K562 (cell line): ENCODE data around the gene IL25. TPM values are rescaled to one million over a fixed set of nuclear protein-coding genes. Genes with fewer than 3 reads are reported as not detected.

Experiments
- ATAC-seq: fragments of 200-7000 bp; cut with Tn5 transposase; 3 replicates; pipeline ENCODE4 v1.9.1; 2020; ENCODE audit warnings: moderate library complexity
- BruUV-seq: library from RNA; stranded (reverse); fragments of 400-500 nt; replicated peaks from 2 replicates; lab custom pipeline; 2021; lab: Mats Ljungman, UMichigan
- CTCF ChIA-PET: fragments of 300-600 bp; formaldehyde crosslinking; extraction: SDS; loops from one replicate; lab custom pipeline; 2021; ENCODE audit warnings: low intra/inter-chr PET ratio; lab: Yijun Ruan, JAX
- POLR2A ChIA-PET: fragments of 300-600, 350-650 bp; sonication (Branson Sonifier 250); formaldehyde crosslinking; extraction: SDS; loops from one replicate; lab custom pipeline; 2021; ENCODE audit warnings: antibody characterized with exemption, inconsistent platforms; lab: Yijun Ruan, JAX
- DNase-seq, 4 experiments: peaks; one replicate each; pipeline versions ENCODE4 v3.0.0 to v3.0.0-alpha.2; 2011 to 2018; ENCODE audit warnings: low spot score in 3 of 4, mixed read lengths in 3 of 4; ENCODE audit errors: extremely low read depth in 1 of 4
- FAIRE-seq: peaks from 2 replicates; lab custom pipeline; 2011; peaks lifted over from hg19 to GRCh38; lab: Jason Lieb, UNC
- H2AFZ ChIP-seq: 2 replicates; pipeline ENCODE4 v1.6.0; 2011; ENCODE audit warnings: low read depth, low read length, control low read depth, inconsistent platforms
- H3K27ac ChIP-seq: fragments of 200-600 bp; 3 replicates; pipeline ENCODE4 v1.8.0; 2011; ENCODE audit warnings: low read depth, mild to moderate bottlenecking, control low read depth, inconsistent platforms, low read length, moderate library complexity, mixed read lengths; ENCODE audit errors: extremely low read depth
- H3K27me3 ChIP-seq, 2 experiments: fragments of 300-600 bp in 1 of 2; 2 replicates in 1 of 2; 3 replicates in 1 of 2; pipeline versions ENCODE4 v1.6.0 to v1.8.0; 2011; ENCODE audit warnings: inconsistent platforms in 2 of 2, low read length in 2 of 2, mild to moderate bottlenecking in 1 of 2, mixed read lengths in 1 of 2, moderate library complexity in 1 of 2; ENCODE audit not compliant: control insufficient read depth in 2 of 2, insufficient read depth in 2 of 2
- H3K36me3 ChIP-seq: fragments of 300-600 bp; 3 replicates; pipeline ENCODE4 v1.8.0; 2011; ENCODE audit warnings: mild to moderate bottlenecking, low read length, inconsistent platforms; ENCODE audit not compliant: control insufficient read depth, insufficient read depth
- H3K4me1 ChIP-seq, 2 experiments: fragments of 200-600 bp in 1 of 2; replicated peaks in 1 of 2; 2 replicates in 1 of 2; 3 replicates in 1 of 2; pipeline versions ENCODE4 v1.5.1 to v1.8.0; 2011; ENCODE audit warnings: inconsistent platforms in 2 of 2, low read length in 2 of 2, mild to moderate bottlenecking in 1 of 2, mixed read lengths in 1 of 2, moderate library complexity in 1 of 2; ENCODE audit not compliant: control insufficient read depth in 2 of 2, insufficient read depth in 2 of 2
- H3K4me2 ChIP-seq: 2 replicates; pipeline ENCODE4 v1.6.1; 2011; ENCODE audit warnings: low read length, control low read depth, inconsistent platforms, mixed read lengths; ENCODE audit not compliant: insufficient read depth
- H3K4me3 ChIP-seq: fragments of 200-600 bp; sonication (generic), shearing (Covaris generic); 2 replicates; pipeline ENCODE4 v1.5.1; 2016; ENCODE audit warnings: control low read depth, inconsistent platforms
- H3K79me2 ChIP-seq: fragments of 200-600 bp; 3 replicates; pipeline ENCODE4 v1.8.0; 2011; ENCODE audit warnings: low read length, inconsistent platforms; ENCODE audit not compliant: control insufficient read depth, insufficient read depth
- H3K9ac ChIP-seq, 2 experiments: 2 replicates each; pipeline versions ENCODE4 v1.6.0 to v1.6.1; 2011; ENCODE audit warnings: low read depth in 2 of 2, low read length in 2 of 2, control low read depth in 1 of 2, inconsistent platforms in 1 of 2, mild to moderate bottlenecking in 1 of 2, mixed read lengths in 1 of 2; ENCODE audit not compliant: insufficient read depth in 1 of 2
- H3K9me1 ChIP-seq: one replicate; pipeline ENCODE4 v1.6.0; 2011; ENCODE audit warnings: inconsistent platforms, mild to moderate bottlenecking, low read length, moderate library complexity; ENCODE audit not compliant: control insufficient read depth, insufficient read depth
- H3K9me3 ChIP-seq: replicated peaks from 2 replicates; pipeline ENCODE4 v1.5.1; 2011; ENCODE audit warnings: low read depth, low read length, inconsistent platforms; ENCODE audit not compliant: control insufficient read depth, insufficient read depth
- H4K20me1 ChIP-seq: replicated peaks from 2 replicates; pipeline ENCODE4 v1.6.1; 2011; ENCODE audit warnings: low read length, inconsistent platforms, mixed read lengths; ENCODE audit not compliant: control insufficient read depth, insufficient read depth
- BCOR ChIP-seq: fragments of 450-650 bp; IDR thresholded peaks from 2 replicates; pipeline ENCODE4 v1.6.1; 2016
- CLOCK ChIP-seq: fragments of 250-450 bp; sonication (Bioruptor Pico); IDR thresholded peaks from 2 replicates; pipeline ENCODE4 v1.4.0; 2020; ENCODE audit warnings: mild to moderate bottlenecking, moderate library complexity, borderline replicate concordance
- HDAC6 ChIP-seq: IDR thresholded peaks from 2 replicates; pipeline ENCODE4 v1.6.1; 2012; ENCODE audit warnings: low read depth, mild to moderate bottlenecking, control low read depth, inconsistent platforms, low read length, moderate library complexity
- RBM25 ChIP-seq: fragments of 200-400 bp; formaldehyde crosslinking; IDR thresholded peaks from 2 replicates; pipeline ENCODE4 v1.6.1; 2018; ENCODE audit warnings: low read length, low read depth, moderate library complexity; ENCODE audit not compliant: severe bottlenecking
- WGBS: fragments of 100-300 bp; shearing (Covaris generic); methylation state at CpG from one replicate; pipeline ENCODE4 v1.1.6; 2016; ENCODE audit warnings: low coverage, mixed read lengths; ENCODE audit not compliant: insufficient coverage; ENCODE audit errors: missing lambda C conversion rate; 5-methylcytosine and 5-hydroxymethylcytosine counted together
- in situ Hi-C: fragments of 300-500 bp; cut with MboI; formaldehyde crosslinking; loops from 4 replicates; pipeline ENCODE4 v1.15.0; 2018; ENCODE audit warnings: inconsistent platforms, mixed read lengths
- intact Hi-C: fragments of 100-400 bp; cut with micrococcal nuclease; formaldehyde crosslinking; loops from 2 replicates; pipeline ENCODE4 v1.14.2; 2022
- polyA plus RNA-seq, 8 experiments: library from polyadenylated mRNA; depleted of rRNA in 4 of 8; stranded (reverse) in 5 of 8; unstranded in 3 of 8; fragments of >200 nt; fragmentation: Nextera tagmentation in 2 of 8; fragmentation: Illumina TruSeq in 1 of 8; extraction: Ambion mirVana in 2 of 8; extraction: Trizol in 1 of 8; gene quantifications; 2 replicates each; pipeline versions ENCODE4 v1.2.1 to v1.2.3, GENCODE V29; 2011 to 2014; ENCODE audit warnings: inconsistent platforms in 1 of 8, missing spikeins in 1 of 8
- total RNA-seq, 7 experiments: library from RNA; depleted of rRNA in 6 of 7; stranded (reverse); fragments of >200 nt in 6 of 7; fragmentation: Illumina TruSeq in 2 of 7; extraction: Trizol in 2 of 7; gene quantifications; 2 replicates each; pipeline versions ENCODE4 v1.2.1 to v1.2.3, GENCODE V29; 2011 to 2021; ENCODE audit warnings: low replicate concordance in 1 of 7

IL25 gene
- total and polyA plus RNA-seq, 9 of the 15 experiments (the other 6 are each of a cell fraction or from before 2014, with no cell fraction given): not detected

- 0% methylated on average over 1 of the region's 1 CpG for WGBS
- POLR2A ChIA-PET: interaction anchor here (0.6 to 0.9 kb wide), 2 partner anchors 26 to 823 kb away, joined by 3 read pairs; no protein-coding TSS in a partner anchor
- no peaks in the 10 kb centered on the region for H3K9me1 ChIP-seq
These were observed 14.4 kb downstream of the IL25 start for GRCh38 chr14:23386999-23387398.

More at GRCh38 chr14:23386999-23387398, 14.4 kb downstream of the IL25 start:
- CTCF ChIA-PET: no interaction called here
- Histone ChIP-seq H3K4me1 (peaks cover 0 to 11% of the 10 kb centered on the region in 2 experiments; a peak in 2 of 5 replicates), H3K4me3 (no peak overlapping the region), H3K9me3 (no peaks in the 10 kb centered on the region), H3K36me3 (no peaks in the 10 kb centered on the region), H3K4me2 (no peak overlapping the region), H2AFZ (no peak overlapping the region), H3K27me3 (peaks cover 24 to 73% of the 10 kb centered on the region in 2 experiments; a peak in 4 of 5 replicates), H4K20me1 (no peaks in the 10 kb centered on the region)
- DNase-seq: no peak
- intact Hi-C loops: no loop called here
- TF ChIP-seq HDAC6 (no peak), CLOCK (CRISPR knock-in tag) (no peak), RBM25 (peak; percentile 82), BCOR (peak; percentile 64)
- TF ChIP-seq, all 486 proteins: peak for 2
- no peak overlapping the region for H3K27ac ChIP-seq
- no peak for ATAC-seq
- H3K79me2 ChIP-seq: no peaks in the 10 kb centered on the region
- in situ Hi-C loops: loop anchor here (10.0 kb wide), 1 partner anchor 122 kb away; no protein-coding TSS in a partner anchor
- no peak overlapping the region for H3K9ac ChIP-seq
- FAIRE-seq: no peak
- no TSS peak for BruUV-seq
